Neural progenitor cell (in vitro differentiated cells): ENCODE measurements around the gene CIDEA. TPM values are rescaled to one million over a fixed set of nuclear protein-coding genes. Genes with fewer than 3 reads are reported as not detected.

Source experiments
- DNase-seq: peaks from one replicate; pipeline ENCODE4 v3.0.0-alpha.2; 2016; ENCODE audit warnings: low spot score
- H2AFZ ChIP-seq: fragments of 200-600 bp; sonication (generic); replicated peaks from 2 replicates; pipeline ENCODE4 v1.6.1; 2016; ENCODE audit warnings: antibody characterized with exemption
- H3F3A ChIP-seq: fragments of 200-600 bp; sonication (generic); 2 replicates; pipeline ENCODE4 v1.6.1; 2016; ENCODE audit warnings: antibody characterized with exemption, low read depth
- H3K27ac ChIP-seq: fragments of 200-600 bp; sonication (generic); 2 replicates; pipeline ENCODE4 v1.5.1; 2016; ENCODE audit warnings: mild to moderate bottlenecking
- H3K27me3 ChIP-seq: fragments of 200-600 bp; sonication (generic); 2 replicates; pipeline ENCODE4 v1.6.1; 2016; ENCODE audit warnings: mild to moderate bottlenecking, moderate library complexity
- H3K36me3 ChIP-seq: fragments of 200-600 bp; sonication (generic); 2 replicates; pipeline ENCODE4 v1.5.1; 2016
- H3K4me1 ChIP-seq: fragments of 200-600 bp; sonication (generic); 2 replicates; pipeline ENCODE4 v1.6.1; 2016; ENCODE audit warnings: mixed run types
- H3K4me2 ChIP-seq: fragments of 200-600 bp; sonication (generic); 2 replicates; pipeline ENCODE4 v1.6.1; 2016
- H3K4me3 ChIP-seq: fragments of 200-600 bp; sonication (generic); 2 replicates; pipeline ENCODE4 v1.5.1; 2016
- H3K79me2 ChIP-seq: fragments of 200-600 bp; sonication (generic); 2 replicates; pipeline ENCODE4 v1.6.1; 2016; ENCODE audit warnings: low read depth
- H3K9ac ChIP-seq: fragments of 200-600 bp; sonication (generic); 2 replicates; pipeline ENCODE4 v1.6.1; 2016
- H3K9me3 ChIP-seq: fragments of 200-600 bp; sonication (generic); 2 replicates; pipeline ENCODE4 v1.5.1; 2016; ENCODE audit warnings: low read depth
- H4K20me1 ChIP-seq: fragments of 200-600 bp; sonication (generic); 2 replicates; pipeline ENCODE4 v1.6.1; 2016; ENCODE audit warnings: low read depth
- H3K27ac Mint-ChIP-seq: 3 replicates; pipeline ENCODE4 v1.8.0; 2021; ENCODE audit warnings: mixed read lengths
- H3K27me3 Mint-ChIP-seq: 2 replicates; pipeline ENCODE4 v1.8.0; 2022; ENCODE audit warnings: low read depth, mild to moderate bottlenecking, inconsistent platforms, moderate library complexity, mixed read lengths; ENCODE audit not compliant: insufficient read depth
- H3K36me3 Mint-ChIP-seq: 3 replicates; pipeline ENCODE4 v1.8.0; 2021; ENCODE audit warnings: mixed read lengths
- H3K4me1 Mint-ChIP-seq: 3 replicates; pipeline ENCODE4 v1.8.0; 2021; ENCODE audit warnings: mixed read lengths
- H3K4me3 Mint-ChIP-seq: 3 replicates; pipeline ENCODE4 v1.8.0; 2021; ENCODE audit warnings: mild to moderate bottlenecking, moderate library complexity, mixed read lengths
- H3K9me3 Mint-ChIP-seq: 3 replicates; pipeline ENCODE4 v1.8.0; 2020; ENCODE audit warnings: mixed read lengths
- EZH2 ChIP-seq: fragments of 200-600 bp; sonication (generic); IDR thresholded peaks from 2 replicates; pipeline ENCODE4 v1.6.1; 2017; ENCODE audit warnings: antibody characterized with exemption, mild to moderate bottlenecking, moderate library complexity
- EZH2phosphoT487 ChIP-seq: fragments of 200-600 bp; sonication (generic); IDR thresholded peaks from 2 replicates; pipeline ENCODE4 v1.6.1; 2017; ENCODE audit warnings: antibody characterized with exemption
- total RNA-seq: library from RNA; depleted of rRNA; stranded (reverse); fragments of >200 nt; gene quantifications from 2 replicates; pipeline ENCODE4 v1.2.3, GENCODE V29; 2015; ENCODE audit warnings: low replicate concordance
- TF ChIP-seq, protein P1 (sequence below): fragments of 200-600 bp; sonication (generic); IDR thresholded peaks from 2 replicates; pipeline ENCODE4 v1.5.1; 2017; ENCODE audit warnings: antibody characterized with exemption, mild to moderate bottlenecking

Gene CIDEA
- total RNA-seq, 1 donor from 2014 or later: not detected

DNA sequence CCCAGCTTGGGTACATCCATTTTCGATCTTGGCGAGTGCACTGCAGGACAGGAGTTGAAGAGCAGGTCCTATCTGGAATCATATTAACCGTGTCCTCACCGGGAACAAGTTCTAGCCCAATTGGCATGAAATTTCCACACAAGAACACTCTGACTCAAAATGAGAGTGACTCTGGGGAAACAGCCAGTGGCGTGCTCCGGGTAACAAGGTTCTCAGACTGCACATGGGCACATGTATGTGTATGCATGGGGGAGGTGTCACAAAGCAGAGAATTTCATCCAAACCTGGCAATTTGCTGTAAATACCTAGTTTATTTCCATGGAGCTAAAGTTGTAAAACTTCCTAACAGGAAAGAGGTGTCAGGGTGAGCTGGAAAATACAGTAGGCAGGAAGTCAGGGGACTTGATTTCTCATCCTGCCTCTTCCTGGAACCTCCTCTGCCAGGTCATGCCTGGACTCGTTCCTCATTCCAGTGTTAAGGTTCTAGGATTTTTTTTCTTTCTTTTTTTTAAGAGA lies 55.6 kb downstream of the CIDEA start:
- TF ChIP-seq, protein P1, sequence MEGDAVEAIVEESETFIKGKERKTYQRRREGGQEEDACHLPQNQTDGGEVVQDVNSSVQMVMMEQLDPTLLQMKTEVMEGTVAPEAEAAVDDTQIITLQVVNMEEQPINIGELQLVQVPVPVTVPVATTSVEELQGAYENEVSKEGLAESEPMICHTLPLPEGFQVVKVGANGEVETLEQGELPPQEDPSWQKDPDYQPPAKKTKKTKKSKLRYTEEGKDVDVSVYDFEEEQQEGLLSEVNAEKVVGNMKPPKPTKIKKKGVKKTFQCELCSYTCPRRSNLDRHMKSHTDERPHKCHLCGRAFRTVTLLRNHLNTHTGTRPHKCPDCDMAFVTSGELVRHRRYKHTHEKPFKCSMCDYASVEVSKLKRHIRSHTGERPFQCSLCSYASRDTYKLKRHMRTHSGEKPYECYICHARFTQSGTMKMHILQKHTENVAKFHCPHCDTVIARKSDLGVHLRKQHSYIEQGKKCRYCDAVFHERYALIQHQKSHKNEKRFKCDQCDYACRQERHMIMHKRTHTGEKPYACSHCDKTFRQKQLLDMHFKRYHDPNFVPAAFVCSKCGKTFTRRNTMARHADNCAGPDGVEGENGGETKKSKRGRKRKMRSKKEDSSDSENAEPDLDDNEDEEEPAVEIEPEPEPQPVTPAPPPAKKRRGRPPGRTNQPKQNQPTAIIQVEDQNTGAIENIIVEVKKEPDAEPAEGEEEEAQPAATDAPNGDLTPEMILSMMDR: no peak
- TF ChIP-seq EZH2phosphoT487: no peak
- TF ChIP-seq EZH2: no peak
- H3K9me3 ChIP-seq: peaks cover 8% of the 10 kb centered on the region
- peaks cover 15% of the 10 kb centered on the region for H3K4me1 ChIP-seq
- H3K27ac Mint-ChIP-seq: peak overlapping the region; percentile 53
- peaks cover 29% of the 10 kb centered on the region for H3F3A ChIP-seq
- H3K27me3 Mint-ChIP-seq: peaks cover 22% of the 10 kb centered on the region
- peaks cover 47% of the 10 kb centered on the region for H3K27me3 ChIP-seq
- H3K4me3 ChIP-seq: peak overlapping the region; percentile 82
- no peak overlapping the region for H3K9ac ChIP-seq
- no peak overlapping the region for H3K27ac ChIP-seq
- peaks cover 25% of the 10 kb centered on the region for H3K9me3 Mint-ChIP-seq
- peak overlapping the region; percentile 92 for H3K4me2 ChIP-seq
- peak overlapping the region; percentile 90 for H3K4me3 Mint-ChIP-seq
- peaks cover 37% of the 10 kb centered on the region for H3K4me1 Mint-ChIP-seq
- peaks cover 21% of the 10 kb centered on the region for H3K79me2 ChIP-seq
- DNase-seq: no peak
- peaks cover 25% of the 10 kb centered on the region for H3K36me3 ChIP-seq
- no peaks in the 10 kb centered on the region for H4K20me1 ChIP-seq
- H3K36me3 Mint-ChIP-seq: peaks cover 35% of the 10 kb centered on the region
- H2AFZ ChIP-seq: no peak overlapping the region

DNA sequence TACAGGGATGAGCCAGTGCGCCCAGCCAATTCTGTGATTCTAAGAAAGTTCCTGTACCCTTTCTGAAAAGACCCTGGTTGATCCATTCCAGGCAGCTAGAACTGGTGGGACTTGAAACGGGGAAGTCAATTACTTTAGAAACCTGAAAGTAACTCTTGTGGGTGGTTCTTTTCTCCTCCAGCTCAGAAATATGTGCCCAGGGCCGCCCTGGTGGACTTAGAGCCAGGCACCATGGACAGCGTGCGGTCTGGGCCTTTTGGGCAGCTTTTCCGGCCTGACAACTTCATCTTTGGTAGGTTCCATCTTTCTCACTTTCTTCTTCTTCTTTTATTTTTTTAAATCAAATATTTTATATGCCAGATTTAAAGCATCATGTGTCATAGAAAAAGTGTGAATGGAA lies 56.6 kb downstream of the CIDEA start:
- H2AFZ ChIP-seq: no peak overlapping the region
- Mint-ChIP-seq H3K27ac (no peak overlapping the region), H3K36me3 (peaks cover 39% of the 10 kb centered on the region), H3K4me3 (peak overlapping the region; percentile 60), H3K27me3 (peaks cover 18% of the 10 kb centered on the region), H3K4me1 (peaks cover 43% of the 10 kb centered on the region), H3K9me3 (peaks cover 25% of the 10 kb centered on the region)
- H3K4me1 ChIP-seq: peaks cover 15% of the 10 kb centered on the region
- H3K27me3 ChIP-seq: peaks cover 36% of the 10 kb centered on the region
- TF ChIP-seq EZH2phosphoT487 (no peak), EZH2 (no peak)
- TF ChIP-seq, protein P1: no peak
- no peak overlapping the region for H3K4me2 ChIP-seq
- H3K79me2 ChIP-seq: peaks cover 21% of the 10 kb centered on the region
- H3K36me3 ChIP-seq: peaks cover 25% of the 10 kb centered on the region
- no peaks in the 10 kb centered on the region for H4K20me1 ChIP-seq
- DNase-seq: no peak
- no peak overlapping the region for H3K4me3 ChIP-seq
- peaks cover 27% of the 10 kb centered on the region for H3F3A ChIP-seq
- H3K9ac ChIP-seq: no peak overlapping the region
- H3K27ac ChIP-seq: no peak overlapping the region
- H3K9me3 ChIP-seq: peaks cover 8% of the 10 kb centered on the region

DNA sequence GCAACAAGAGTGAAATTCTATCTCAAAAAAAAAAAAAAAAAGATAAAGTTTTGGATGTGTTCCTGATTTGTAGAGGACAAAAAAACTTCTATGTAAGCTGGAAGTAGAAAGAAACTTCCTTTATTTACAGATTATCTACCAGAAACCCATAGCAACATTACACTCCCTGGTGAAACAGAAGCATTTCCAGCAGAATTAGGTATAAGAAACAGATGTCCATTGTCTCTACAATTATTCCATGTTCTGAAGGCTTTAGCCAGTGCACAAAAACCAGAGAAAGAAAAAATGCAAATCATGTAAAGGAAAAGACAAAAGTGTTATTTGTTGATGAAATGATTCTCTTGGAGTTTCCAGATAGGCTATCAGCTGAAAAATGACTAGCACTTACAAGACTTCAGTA lies 58.8 kb downstream of the CIDEA start:
- H3K36me3 ChIP-seq: peaks cover 25% of the 10 kb centered on the region
- peaks cover 21% of the 10 kb centered on the region for H3K79me2 ChIP-seq
- no peak overlapping the region for H3K27ac Mint-ChIP-seq

More for the DNA sequence above, 58.8 kb downstream of the CIDEA start:
- H3K9me3 Mint-ChIP-seq: peaks cover 25% of the 10 kb centered on the region
- Histone ChIP-seq H3K4me2 (no peak overlapping the region), H3K9ac (no peak overlapping the region), H3K9me3 (peaks cover 8% of the 10 kb centered on the region), H4K20me1 (peaks cover 5% of the 10 kb centered on the region), H3K27ac (no peak overlapping the region), H2AFZ (no peak overlapping the region), H3F3A (peaks cover 9% of the 10 kb centered on the region), H3K4me3 (no peak overlapping the region), H3K27me3 (peaks cover 14% of the 10 kb centered on the region), H3K4me1 (no peaks in the 10 kb centered on the region)
- no peak for TF ChIP-seq EZH2phosphoT487
- no peak for TF ChIP-seq EZH2
- TF ChIP-seq, protein P1: no peak
- peaks cover 32% of the 10 kb centered on the region for H3K4me1 Mint-ChIP-seq
- H3K4me3 Mint-ChIP-seq: no peak overlapping the region
- no peak for DNase-seq
- H3K36me3 Mint-ChIP-seq: peaks cover 43% of the 10 kb centered on the region
- peaks cover 3% of the 10 kb centered on the region for H3K27me3 Mint-ChIP-seq
